Neural cell (in vitro differentiated cells): ENCODE results near the gene GPRIN3. TPM values are rescaled to one million over a fixed set of nuclear protein-coding genes. Genes with fewer than 3 reads are reported as not detected.
A peak's percentile ranks its signal among the peaks of the same experiment; 100 is the strongest.

ENCODE experiments used
- H2AFZ ChIP-seq: fragments of 200-600, 300-800 bp; sonication (generic), shearing (Covaris generic); 2 replicates; pipeline ENCODE4 v1.6.0; 2014; ENCODE audit warnings: low read depth, mild to moderate bottlenecking, antibody characterized with exemption, low read length, moderate library complexity
- H3F3A ChIP-seq: fragments of 200-600 bp; shearing (Covaris generic); 2 replicates; pipeline ENCODE4 v1.6.1; 2016; ENCODE audit warnings: mild to moderate bottlenecking, moderate library complexity, mixed read lengths, antibody characterized with exemption, low read length; ENCODE audit not compliant: insufficient read depth, poor library complexity, severe bottlenecking
- H3K27ac ChIP-seq: fragments of 200-600, 300-800 bp; sonication (generic), shearing (Covaris generic); 2 replicates; pipeline ENCODE4 v1.5.1; 2014; ENCODE audit warnings: mild to moderate bottlenecking, low read length, moderate library complexity
- H3K27me3 ChIP-seq: fragments of 300-800, 200-600 bp; sonication (generic), shearing (Covaris generic); 2 replicates; pipeline ENCODE4 v1.6.0; 2014; ENCODE audit warnings: mild to moderate bottlenecking, low read depth, low read length, moderate library complexity; ENCODE audit not compliant: insufficient read depth
- H3K36me3 ChIP-seq: fragments of 300-800, 200-600 bp; sonication (generic), shearing (Covaris generic); 2 replicates; pipeline ENCODE4 v1.5.1; 2014; ENCODE audit warnings: mild to moderate bottlenecking, antibody characterized with exemption, low read length, moderate library complexity; ENCODE audit not compliant: insufficient read depth
- H3K4me2 ChIP-seq: fragments of 300-800, 200-600 bp; sonication (generic), shearing (Covaris generic); 2 replicates; pipeline ENCODE4 v1.6.0; 2014; ENCODE audit warnings: mild to moderate bottlenecking, low read length
- H3K4me3 ChIP-seq: fragments of 300-800, 200-600 bp; sonication (generic), shearing (Covaris generic); 2 replicates; pipeline ENCODE4 v1.5.1; 2014; ENCODE audit warnings: mild to moderate bottlenecking, low read length, moderate library complexity
- H3K79me2 ChIP-seq: fragments of 200-600 bp; shearing (Covaris generic); replicated peaks from 2 replicates; pipeline ENCODE4 v1.6.0; 2014; ENCODE audit warnings: mild to moderate bottlenecking, low read length, moderate library complexity; ENCODE audit not compliant: insufficient read depth
- H3K9ac ChIP-seq: fragments of 300-800, 200-600 bp; sonication (generic), shearing (Covaris generic); 2 replicates; pipeline ENCODE4 v1.6.1; 2016; ENCODE audit warnings: mild to moderate bottlenecking, low read length, mixed read lengths
- H3K9me2 ChIP-seq: fragments of 200-600 bp; shearing (Covaris generic); 2 replicates; pipeline ENCODE4 v1.6.1; 2016; ENCODE audit warnings: mild to moderate bottlenecking, low read length, mixed read lengths; ENCODE audit not compliant: insufficient read depth
- H3K9me3 ChIP-seq: fragments of 200-600, 300-800 bp; sonication (generic), shearing (Covaris generic); 2 replicates; pipeline ENCODE4 v1.6.1; 2016; ENCODE audit warnings: mild to moderate bottlenecking, mixed run types, low read length, moderate library complexity, mixed read lengths
- H4K20me1 ChIP-seq: fragments of 200-600 bp; shearing (Covaris generic); 2 replicates; pipeline ENCODE4 v1.6.1; 2016; ENCODE audit warnings: mild to moderate bottlenecking, mixed run types; ENCODE audit not compliant: insufficient read depth
- EP300 ChIP-seq: fragments of 450-650 bp; conservative IDR thresholded peaks from 2 replicates; pipeline ENCODE4 v1.6.1; 2014; ENCODE audit warnings: antibody characterized with exemption, mild to moderate bottlenecking, moderate library complexity; ENCODE audit not compliant: poor library complexity, severe bottlenecking
- EZH2 ChIP-seq: fragments of 200-600, 300-800 bp; shearing (Covaris generic), sonication (generic); IDR thresholded peaks from 2 replicates; pipeline ENCODE4 v1.6.1; 2014; ENCODE audit warnings: antibody characterized with exemption, low read length, borderline replicate concordance, mild to moderate bottlenecking; ENCODE audit not compliant: insufficient read depth, poor library complexity, severe bottlenecking
- MXI1 ChIP-seq: fragments of 450-650 bp; conservative IDR thresholded peaks from 2 replicates; pipeline ENCODE4 v1.6.1; 2014; ENCODE audit warnings: antibody characterized with exemption, mild to moderate bottlenecking; ENCODE audit not compliant: poor library complexity, severe bottlenecking
- POLR2AphosphoS5 ChIP-seq: IDR thresholded peaks from 2 replicates; pipeline ENCODE4 v1.6.1; 2012
- RAD21 ChIP-seq: fragments of 450-650 bp; conservative IDR thresholded peaks from 2 replicates; pipeline ENCODE4 v1.6.1; 2014; ENCODE audit warnings: antibody characterized with exemption, mild to moderate bottlenecking, moderate library complexity
- SMC3 ChIP-seq: fragments of 450-650 bp; conservative IDR thresholded peaks from 2 replicates; pipeline ENCODE4 v1.6.1; 2014; ENCODE audit warnings: antibody characterized with exemption, mild to moderate bottlenecking, moderate library complexity; ENCODE audit not compliant: poor library complexity
- TAF1 ChIP-seq: IDR thresholded peaks from 2 replicates; pipeline ENCODE4 v1.6.1; 2012; ENCODE audit warnings: low read depth
- polyA plus RNA-seq: library from polyadenylated mRNA; depleted of rRNA; stranded (reverse); fragments of >200 nt; gene quantifications from 2 replicates; pipeline ENCODE4 v1.2.3, GENCODE V29; 2014
- TF ChIP-seq, protein P1 (sequence below): fragments of 450-650 bp; IDR thresholded peaks from 2 replicates; pipeline ENCODE4 v1.5.1; 2014; ENCODE audit warnings: antibody characterized with exemption, mild to moderate bottlenecking, moderate library complexity; ENCODE audit not compliant: poor library complexity, severe bottlenecking
- TF ChIP-seq, protein P2 (sequence below): IDR thresholded peaks from 2 replicates; pipeline ENCODE4 v1.6.1; 2012; ENCODE audit warnings: borderline replicate concordance

The GPRIN3 gene
- polyA plus RNA-seq, 1 donor from 2014 or later = 7.0 TPM

DNA sequence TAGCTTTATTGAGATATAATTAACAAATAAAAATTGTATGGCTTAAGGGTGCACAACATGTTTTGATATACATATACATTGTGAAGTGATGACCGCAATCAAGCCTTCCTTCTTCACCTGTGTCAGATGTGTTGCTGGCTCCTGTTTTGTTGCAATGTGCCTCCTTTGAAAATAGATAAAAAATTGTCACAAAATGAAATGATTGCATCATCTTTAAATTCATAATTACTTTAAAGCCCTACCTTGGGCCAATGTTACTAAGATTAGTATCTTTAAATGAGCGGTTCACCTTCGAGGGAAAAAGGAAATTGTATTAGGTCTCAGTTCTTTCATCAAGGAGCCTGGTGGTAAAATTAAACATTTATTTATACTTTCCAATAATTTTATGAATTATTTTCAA lies 77.3 kb downstream of the GPRIN3 start:
- no peak overlapping the region for H2AFZ ChIP-seq
- no peak overlapping the region for H3K27ac ChIP-seq
- no peaks in the 10 kb centered on the region for H3K79me2 ChIP-seq
- TF ChIP-seq POLR2AphosphoS5 (no peak), MXI1 (no peak), SMC3 (no peak), EP300 (no peak), EZH2 (no peak), TAF1 (no peak), RAD21 (no peak)
- TF ChIP-seq, protein P1, sequence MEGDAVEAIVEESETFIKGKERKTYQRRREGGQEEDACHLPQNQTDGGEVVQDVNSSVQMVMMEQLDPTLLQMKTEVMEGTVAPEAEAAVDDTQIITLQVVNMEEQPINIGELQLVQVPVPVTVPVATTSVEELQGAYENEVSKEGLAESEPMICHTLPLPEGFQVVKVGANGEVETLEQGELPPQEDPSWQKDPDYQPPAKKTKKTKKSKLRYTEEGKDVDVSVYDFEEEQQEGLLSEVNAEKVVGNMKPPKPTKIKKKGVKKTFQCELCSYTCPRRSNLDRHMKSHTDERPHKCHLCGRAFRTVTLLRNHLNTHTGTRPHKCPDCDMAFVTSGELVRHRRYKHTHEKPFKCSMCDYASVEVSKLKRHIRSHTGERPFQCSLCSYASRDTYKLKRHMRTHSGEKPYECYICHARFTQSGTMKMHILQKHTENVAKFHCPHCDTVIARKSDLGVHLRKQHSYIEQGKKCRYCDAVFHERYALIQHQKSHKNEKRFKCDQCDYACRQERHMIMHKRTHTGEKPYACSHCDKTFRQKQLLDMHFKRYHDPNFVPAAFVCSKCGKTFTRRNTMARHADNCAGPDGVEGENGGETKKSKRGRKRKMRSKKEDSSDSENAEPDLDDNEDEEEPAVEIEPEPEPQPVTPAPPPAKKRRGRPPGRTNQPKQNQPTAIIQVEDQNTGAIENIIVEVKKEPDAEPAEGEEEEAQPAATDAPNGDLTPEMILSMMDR = no peak
- TF ChIP-seq, protein P2, sequence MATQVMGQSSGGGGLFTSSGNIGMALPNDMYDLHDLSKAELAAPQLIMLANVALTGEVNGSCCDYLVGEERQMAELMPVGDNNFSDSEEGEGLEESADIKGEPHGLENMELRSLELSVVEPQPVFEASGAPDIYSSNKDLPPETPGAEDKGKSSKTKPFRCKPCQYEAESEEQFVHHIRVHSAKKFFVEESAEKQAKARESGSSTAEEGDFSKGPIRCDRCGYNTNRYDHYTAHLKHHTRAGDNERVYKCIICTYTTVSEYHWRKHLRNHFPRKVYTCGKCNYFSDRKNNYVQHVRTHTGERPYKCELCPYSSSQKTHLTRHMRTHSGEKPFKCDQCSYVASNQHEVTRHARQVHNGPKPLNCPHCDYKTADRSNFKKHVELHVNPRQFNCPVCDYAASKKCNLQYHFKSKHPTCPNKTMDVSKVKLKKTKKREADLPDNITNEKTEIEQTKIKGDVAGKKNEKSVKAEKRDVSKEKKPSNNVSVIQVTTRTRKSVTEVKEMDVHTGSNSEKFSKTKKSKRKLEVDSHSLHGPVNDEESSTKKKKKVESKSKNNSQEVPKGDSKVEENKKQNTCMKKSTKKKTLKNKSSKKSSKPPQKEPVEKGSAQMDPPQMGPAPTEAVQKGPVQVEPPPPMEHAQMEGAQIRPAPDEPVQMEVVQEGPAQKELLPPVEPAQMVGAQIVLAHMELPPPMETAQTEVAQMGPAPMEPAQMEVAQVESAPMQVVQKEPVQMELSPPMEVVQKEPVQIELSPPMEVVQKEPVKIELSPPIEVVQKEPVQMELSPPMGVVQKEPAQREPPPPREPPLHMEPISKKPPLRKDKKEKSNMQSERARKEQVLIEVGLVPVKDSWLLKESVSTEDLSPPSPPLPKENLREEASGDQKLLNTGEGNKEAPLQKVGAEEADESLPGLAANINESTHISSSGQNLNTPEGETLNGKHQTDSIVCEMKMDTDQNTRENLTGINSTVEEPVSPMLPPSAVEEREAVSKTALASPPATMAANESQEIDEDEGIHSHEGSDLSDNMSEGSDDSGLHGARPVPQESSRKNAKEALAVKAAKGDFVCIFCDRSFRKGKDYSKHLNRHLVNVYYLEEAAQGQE = no peak
- no peaks in the 10 kb centered on the region for H3K9me2 ChIP-seq
- H3K27me3 ChIP-seq = no peaks in the 10 kb centered on the region
- no peaks in the 10 kb centered on the region for H4K20me1 ChIP-seq
- no peaks in the 10 kb centered on the region for H3K9me3 ChIP-seq
- H3K36me3 ChIP-seq = no peaks in the 10 kb centered on the region
- H3K4me2 ChIP-seq = no peak overlapping the region
- H3K9ac ChIP-seq = no peak overlapping the region
- H3F3A ChIP-seq = no peaks in the 10 kb centered on the region
- no peak overlapping the region for H3K4me3 ChIP-seq

DNA sequence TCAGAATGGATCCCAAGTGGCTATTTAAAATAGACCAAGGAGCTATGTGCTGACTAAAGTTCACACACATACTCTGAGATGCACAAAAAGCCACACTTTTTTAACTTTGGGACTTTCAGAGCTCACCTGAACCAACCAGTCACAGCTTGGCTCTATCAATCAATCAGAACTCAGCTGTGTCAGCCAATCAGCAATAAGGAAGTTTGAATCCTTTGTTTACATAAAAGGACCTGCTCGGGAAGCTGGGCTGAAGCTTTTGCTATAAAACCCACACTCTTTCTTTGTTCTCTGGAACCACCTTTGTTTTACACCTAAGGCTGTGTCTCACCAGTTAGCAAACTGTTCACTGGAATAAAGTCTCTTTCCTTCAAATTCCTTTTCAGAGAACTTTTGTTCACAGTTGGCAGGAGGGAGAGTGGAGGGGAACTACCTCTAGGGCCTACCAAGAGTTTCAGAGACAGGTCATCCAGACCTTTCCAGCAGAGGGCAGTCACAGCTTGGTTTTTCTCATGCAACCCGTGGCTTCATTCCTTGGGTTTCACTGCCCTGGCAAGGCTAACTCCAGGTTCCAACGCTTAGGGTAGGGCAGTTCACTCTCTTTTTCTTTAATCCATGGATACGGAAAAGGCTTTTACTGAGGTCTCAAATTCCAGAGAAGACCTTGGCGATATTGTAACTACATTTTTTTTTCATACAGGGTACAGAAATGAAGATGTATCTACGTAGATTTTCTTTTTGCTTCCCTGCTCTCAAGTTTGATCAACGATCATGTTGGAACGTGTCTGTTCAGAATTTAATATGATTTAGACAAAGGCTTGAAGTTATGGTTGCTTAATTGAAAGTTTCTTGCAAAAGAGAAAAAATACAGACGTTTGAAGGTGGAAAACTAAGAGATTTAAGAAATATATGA lies 80.7 kb downstream of the GPRIN3 start:
- Histone ChIP-seq H3K4me3 (no peak overlapping the region), H3F3A (no peaks in the 10 kb centered on the region), H4K20me1 (no peaks in the 10 kb centered on the region), H3K36me3 (no peaks in the 10 kb centered on the region), H3K9ac (no peak overlapping the region), H3K27ac (no peak overlapping the region), H2AFZ (no peak overlapping the region), H3K27me3 (no peaks in the 10 kb centered on the region), H3K79me2 (no peaks in the 10 kb centered on the region), H3K4me2 (no peak overlapping the region), H3K9me3 (no peaks in the 10 kb centered on the region), H3K9me2 (no peaks in the 10 kb centered on the region)
- TF ChIP-seq, protein P1 = peak; percentile 70
- TF ChIP-seq MXI1 = no peak
- TF ChIP-seq TAF1 = no peak
- TF ChIP-seq POLR2AphosphoS5 = no peak
- TF ChIP-seq EP300 = no peak
- no peak for TF ChIP-seq EZH2
- peak; percentile 80 for TF ChIP-seq SMC3
- TF ChIP-seq RAD21 = peak; percentile 75
- TF ChIP-seq, protein P2 = no peak
